ENCODE data around the gene ERFE.

DNA sequence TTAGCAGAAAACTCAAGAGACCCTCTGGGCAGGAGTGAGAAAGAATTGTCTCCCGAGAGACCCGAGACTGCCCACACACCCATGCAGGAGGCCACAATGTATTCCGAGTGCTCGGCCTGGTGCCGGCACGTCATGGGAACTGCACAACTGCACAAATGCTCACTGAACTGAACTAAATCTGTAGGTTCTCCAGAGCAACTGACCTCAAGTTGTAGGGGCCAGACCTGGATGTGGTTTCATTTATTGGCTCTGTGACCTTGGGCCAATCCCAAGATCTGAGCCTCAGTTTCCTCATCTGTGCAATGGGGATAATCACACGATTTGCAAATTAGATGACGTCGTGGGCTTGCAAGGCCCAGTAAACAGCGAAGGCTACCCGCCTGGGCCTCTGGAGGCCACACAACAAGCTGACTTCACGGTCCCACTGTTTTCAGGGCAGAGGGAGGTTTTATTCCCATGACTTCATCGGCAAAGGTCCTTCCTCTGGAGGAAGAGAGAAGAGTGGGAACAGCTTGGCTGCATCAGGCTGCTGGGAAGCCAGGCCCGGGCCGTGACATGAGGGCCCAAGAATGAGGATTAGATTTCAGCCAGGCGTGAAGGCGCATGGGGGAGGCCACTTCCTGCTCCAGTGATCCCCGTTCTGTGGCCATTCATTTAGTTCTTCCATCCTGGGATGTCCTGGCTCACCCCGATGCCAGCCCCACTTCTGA is 3.6 kb upstream of the ERFE start:
- TF ChIP-seq USF2 (IDR thresholded peaks at IDR 0.05; ENCODE audit: borderline replicate concordance, low read depth, low read length) (no peak), CTCF (IDR thresholded peaks at IDR 0.05) (no peak), RAD21 (IDR thresholded peaks at IDR 0.05; ENCODE audit: low read length) (no peak), TAF1 (IDR thresholded peaks at IDR 0.05; ENCODE audit: borderline replicate concordance, low read depth, low read length) (no peak), YY1 (IDR thresholded peaks at IDR 0.05; ENCODE audit: low read depth) (no peak), NRF1 (IDR thresholded peaks at IDR 0.05; ENCODE audit: low read depth, low read length) (no peak)
